Left ventricle myocardium inferior (tissue), 1 donor: ENCODE results near the gene SERPINI2. TPM values are rescaled to one million over a fixed set of nuclear protein-coding genes. Genes with fewer than 3 reads are reported as not detected.

Source experiments
- DNase-seq: peaks from one replicate; pipeline ENCODE4 v3.0.0-alpha.2; 2020
- H3K27ac ChIP-seq: fragments of 200-600 bp; replicated peaks from 2 replicates; pipeline ENCODE4 v1.8.0; 2021
- H3K27me3 ChIP-seq: fragments of 200-600 bp; 2 replicates; pipeline ENCODE4 v1.8.0; 2021; ENCODE audit warnings: low read depth
- H3K36me3 ChIP-seq: fragments of 200-600 bp; 2 replicates; pipeline ENCODE4 v1.8.0; 2021
- H3K4me1 ChIP-seq: fragments of 200-600 bp; 2 replicates; pipeline ENCODE4 v1.8.0; 2021
- H3K4me3 ChIP-seq: fragments of 200-600 bp; 2 replicates; pipeline ENCODE4 v1.8.0; 2021; ENCODE audit warnings: mild to moderate bottlenecking, moderate library complexity
- H3K9me3 ChIP-seq: fragments of 200-600 bp; replicated peaks from 2 replicates; pipeline ENCODE4 v1.8.0; 2021
- CTCF ChIP-seq: fragments of 200-600 bp; IDR thresholded peaks from 2 replicates; pipeline ENCODE4 v1.8.0; 2021; ENCODE audit warnings: antibody characterized with exemption, mild to moderate bottlenecking, borderline replicate concordance
- intact Hi-C: fragments of 100-400 bp; cut with micrococcal nuclease; formaldehyde crosslinking; loops from one replicate; pipeline ENCODE4 v1.11.0; 2022
- total RNA-seq: library from RNA; stranded (reverse); fragmentation: NEBNext Ultra II Directional; extraction: Animal tissue kit (Norgen Biotek cat#: 25700); gene quantifications from one replicate; pipeline ENCODE4 v1.2.1, GENCODE V29; 2021
- donor health status: DM: no; HTN: yes; CAD: no; lungs with severe emphysema.

Gene SERPINI2
- total RNA-seq, 1 donor from 2014 or later: 0.41 TPM

- Histone ChIP-seq H3K4me3 (no peak overlapping the region), H3K9me3 (no peaks in the 10 kb centered on the region), H3K27me3 (no peaks in the 10 kb centered on the region), H3K27ac (no peak overlapping the region), H3K36me3 (no peaks in the 10 kb centered on the region), H3K4me1 (no peaks in the 10 kb centered on the region)
- intact Hi-C loops: no loop called here
- no peak for DNase-seq
- no peak for TF ChIP-seq CTCF
Measured at GRCh38 chr3:167467848-167468611, 5.8 kb downstream of the SERPINI2 start.

DNA sequence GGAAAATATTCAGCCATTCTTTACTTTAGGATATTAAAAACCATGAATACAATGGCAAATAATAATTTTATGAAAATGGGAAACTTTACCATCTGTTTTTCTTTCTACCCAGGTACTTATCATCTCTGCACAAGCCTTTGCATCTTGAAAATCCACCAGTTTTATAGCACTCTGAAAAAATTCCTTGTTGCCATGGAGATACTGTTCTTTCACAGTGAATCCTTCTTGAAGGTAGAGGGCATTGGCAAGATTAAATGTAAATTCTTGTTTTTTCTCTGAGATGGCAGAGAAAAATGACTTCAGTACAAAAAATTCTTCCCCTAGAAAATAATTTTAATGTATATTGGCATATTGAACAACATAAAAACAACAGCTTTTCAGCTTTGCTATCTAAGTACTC, 6.9 kb downstream of the SERPINI2 start:
- no peaks in the 10 kb centered on the region for H3K27me3 ChIP-seq
- TF ChIP-seq CTCF: no peak
- no peaks in the 10 kb centered on the region for H3K4me1 ChIP-seq
- DNase-seq: no peak
- intact Hi-C loops: no loop called here
- no peaks in the 10 kb centered on the region for H3K36me3 ChIP-seq
- no peak overlapping the region for H3K27ac ChIP-seq
- H3K4me3 ChIP-seq: no peak overlapping the region
- no peaks in the 10 kb centered on the region for H3K9me3 ChIP-seq

DNA sequence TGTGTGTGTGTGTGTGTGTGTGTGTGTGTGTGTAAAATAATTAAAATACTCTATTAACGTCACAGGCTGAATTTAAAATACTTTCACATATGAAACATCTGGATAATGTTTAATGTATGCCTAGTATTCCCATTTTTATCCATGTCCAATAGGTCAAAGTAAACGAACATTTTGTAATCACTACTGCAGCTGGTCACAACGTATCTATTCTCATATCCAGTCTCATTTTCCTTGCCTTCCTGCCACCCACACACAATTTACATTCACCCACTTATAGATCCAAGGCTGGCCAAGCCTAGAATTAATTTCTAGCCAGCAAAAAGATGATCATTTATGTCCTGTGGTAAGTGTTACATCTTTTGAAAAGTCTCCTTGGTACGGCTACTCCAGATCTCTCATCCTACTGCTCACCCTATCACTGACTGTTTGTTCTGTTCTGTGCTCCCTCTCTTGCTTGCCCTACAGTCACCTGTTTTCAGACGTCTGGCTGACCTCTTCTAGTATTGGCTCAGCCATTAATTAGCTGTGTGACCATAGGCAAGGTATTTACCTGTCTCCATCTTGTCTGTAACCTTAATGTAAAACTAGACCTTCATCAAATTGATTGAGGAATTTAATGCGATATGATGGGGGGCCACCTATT, 17.6 kb downstream of the SERPINI2 start:
- DNase-seq: no peak
- intact Hi-C loops: no loop called here
- H3K27me3 ChIP-seq: no peaks in the 10 kb centered on the region
- no peaks in the 10 kb centered on the region for H3K9me3 ChIP-seq
- H3K27ac ChIP-seq: no peak overlapping the region
- H3K4me3 ChIP-seq: no peak overlapping the region
- no peak for TF ChIP-seq CTCF
- H3K4me1 ChIP-seq: no peaks in the 10 kb centered on the region
- no peaks in the 10 kb centered on the region for H3K36me3 ChIP-seq

DNA sequence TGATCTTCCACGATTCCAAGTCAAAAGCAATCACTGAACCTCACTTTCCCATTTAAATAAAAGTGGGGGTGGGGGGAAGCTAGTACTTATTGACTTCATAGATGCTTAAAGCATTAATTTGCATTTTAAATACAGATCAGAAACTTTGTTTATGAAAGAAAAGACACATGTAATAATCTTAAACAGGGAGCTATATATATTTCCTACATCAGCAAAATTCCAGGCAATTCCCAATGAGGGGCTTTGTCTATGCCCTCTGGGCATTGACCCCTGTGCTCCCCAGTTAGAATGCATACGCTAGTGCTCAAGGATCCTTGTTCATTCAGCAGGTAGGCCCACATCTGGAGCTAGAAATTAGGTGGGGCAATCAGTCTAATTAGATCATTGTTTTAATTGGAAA, 20.0 kb downstream of the SERPINI2 start:
- no peak for TF ChIP-seq CTCF
- H3K9me3 ChIP-seq: no peaks in the 10 kb centered on the region
- no peaks in the 10 kb centered on the region for H3K36me3 ChIP-seq
- H3K4me1 ChIP-seq: no peaks in the 10 kb centered on the region
- H3K4me3 ChIP-seq: no peak overlapping the region
- intact Hi-C loops: no loop called here
- DNase-seq: no peak
- H3K27me3 ChIP-seq: no peaks in the 10 kb centered on the region
- H3K27ac ChIP-seq: no peak overlapping the region

DNA sequence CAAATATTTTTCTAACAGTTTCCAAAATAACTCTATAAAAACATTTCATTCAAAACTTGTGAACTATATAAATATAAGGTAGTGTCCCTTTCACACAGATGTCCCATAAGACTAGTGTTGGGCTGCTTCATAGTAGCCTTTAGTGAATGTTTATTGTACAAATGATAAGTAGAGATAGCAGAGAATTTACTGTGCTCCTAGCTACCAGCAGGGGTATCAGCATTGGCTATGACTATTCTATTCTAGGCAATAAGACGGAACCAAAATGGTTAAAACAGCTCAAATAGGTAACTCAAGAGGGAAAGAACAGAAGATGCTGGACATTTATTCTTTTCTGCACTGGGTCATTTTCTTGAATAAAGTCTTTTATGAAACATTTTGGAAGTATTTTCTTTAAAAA, 22.6 kb downstream of the SERPINI2 start:
- no peak overlapping the region for H3K27ac ChIP-seq
- H3K36me3 ChIP-seq: no peaks in the 10 kb centered on the region
- no peaks in the 10 kb centered on the region for H3K27me3 ChIP-seq
- no peaks in the 10 kb centered on the region for H3K4me1 ChIP-seq
- DNase-seq: no peak
- TF ChIP-seq CTCF: no peak
- H3K9me3 ChIP-seq: no peaks in the 10 kb centered on the region
- intact Hi-C loops: no loop called here
- H3K4me3 ChIP-seq: no peak overlapping the region
